GM23338 (cell line): ENCODE data around the gene CALY. TPM values are rescaled to one million over a fixed set of nuclear protein-coding genes. Genes with fewer than 3 reads are reported as not detected.
A peak's percentile ranks its signal among the peaks of the same experiment; 100 is the strongest.

ENCODE experiments used
- ATAC-seq: fragments of 200-7000 bp; cut with Tn5 transposase; 3 replicates; pipeline ENCODE4 v1.9.1; 2020
- DNase-seq: peaks from one replicate; pipeline ENCODE4 v3.0.0-alpha.2; 2015; ENCODE audit warnings: low spot score
- H2AFZ ChIP-seq: fragments of 200-600 bp; sonication (generic); 2 replicates; pipeline ENCODE4 v1.8.0; 2016; ENCODE audit warnings: antibody characterized with exemption, mild to moderate bottlenecking, moderate library complexity
- H3F3A ChIP-seq: fragments of 200-600 bp; sonication (generic); replicated peaks from 2 replicates; pipeline ENCODE4 v1.8.0; 2017; ENCODE audit warnings: antibody characterized with exemption, mixed run types, low read depth
- H3K27ac ChIP-seq: fragments of 200-600 bp; sonication (generic); 2 replicates; pipeline ENCODE4 v1.6.1; 2016; ENCODE audit warnings: low read depth
- H3K27me3 ChIP-seq: fragments of 200-600 bp; sonication (generic); 2 replicates; pipeline ENCODE4 v1.8.0; 2016; ENCODE audit warnings: mild to moderate bottlenecking, mixed run types, moderate library complexity; ENCODE audit not compliant: insufficient read depth
- H3K36me3 ChIP-seq: fragments of 200-600 bp; sonication (generic); 2 replicates; pipeline ENCODE4 v1.8.0; 2016; ENCODE audit warnings: mild to moderate bottlenecking; ENCODE audit not compliant: insufficient read depth
- H3K4me1 ChIP-seq: fragments of 200-600 bp; sonication (generic); 2 replicates; pipeline ENCODE4 v1.8.0; 2016; ENCODE audit warnings: mild to moderate bottlenecking, moderate library complexity; ENCODE audit not compliant: insufficient read depth
- H3K4me2 ChIP-seq: fragments of 200-600 bp; sonication (generic); 2 replicates; pipeline ENCODE4 v1.7.1; 2017; ENCODE audit warnings: mixed run types
- H3K4me3 ChIP-seq: fragments of 200-600 bp; sonication (generic); 2 replicates; pipeline ENCODE4 v1.6.1; 2016; ENCODE audit warnings: mixed run types
- H3K79me2 ChIP-seq: fragments of 200-600 bp; sonication (generic); replicated peaks from 2 replicates; pipeline ENCODE4 v1.8.0; 2017; ENCODE audit warnings: mild to moderate bottlenecking; ENCODE audit not compliant: insufficient read depth
- H3K9me2 ChIP-seq: fragments of 200-600 bp; sonication (generic); 2 replicates; pipeline ENCODE4 v1.8.0; 2017; ENCODE audit not compliant: insufficient read depth
- H4K20me1 ChIP-seq: fragments of 200-600 bp; sonication (generic); replicated peaks from 2 replicates; pipeline ENCODE4 v1.8.0; 2017; ENCODE audit warnings: mild to moderate bottlenecking; ENCODE audit not compliant: insufficient read depth
- H3K27ac Mint-ChIP-seq: 2 replicates; pipeline ENCODE4 v1.8.0; 2020; ENCODE audit warnings: inconsistent platforms, mild to moderate bottlenecking, moderate library complexity, mixed read lengths
- H3K27me3 Mint-ChIP-seq: 3 replicates; pipeline ENCODE4 v1.8.0; 2022; ENCODE audit warnings: low read depth, mild to moderate bottlenecking, moderate library complexity, mixed read lengths, inconsistent platforms; ENCODE audit not compliant: insufficient read depth, poor library complexity
- H3K36me3 Mint-ChIP-seq: 3 replicates; pipeline ENCODE4 v1.8.0; 2021; ENCODE audit warnings: low read depth, mild to moderate bottlenecking, inconsistent platforms, moderate library complexity, mixed read lengths
- H3K4me1 Mint-ChIP-seq: 3 replicates; pipeline ENCODE4 v1.8.0; 2020; ENCODE audit warnings: mild to moderate bottlenecking, inconsistent platforms, mixed read lengths
- H3K4me3 Mint-ChIP-seq: 3 replicates; pipeline ENCODE4 v1.8.0; 2021; ENCODE audit warnings: moderate library complexity, mild to moderate bottlenecking, inconsistent platforms, mixed read lengths
- H3K9me3 Mint-ChIP-seq: 3 replicates; pipeline ENCODE4 v1.8.0; 2020; ENCODE audit warnings: moderate library complexity, mild to moderate bottlenecking, inconsistent platforms, mixed read lengths
- CREB1 ChIP-seq: fragments of 250-450 bp; sonication (Bioruptor Pico); IDR thresholded peaks from 2 replicates; pipeline ENCODE4 v1.5.0; 2020; ENCODE audit warnings: low read depth, mild to moderate bottlenecking, moderate library complexity
- EZH2 ChIP-seq: fragments of 200-600 bp; sonication (generic); IDR thresholded peaks from one replicate; pipeline ENCODE4 v1.8.0; 2017; ENCODE audit warnings: antibody characterized with exemption, mild to moderate bottlenecking, low read depth; ENCODE audit not compliant: unreplicated experiment
- JUNB ChIP-seq: IDR thresholded peaks from one replicate; pipeline ENCODE4 v1.6.1; 2016; ENCODE audit warnings: antibody characterized with exemption; ENCODE audit not compliant: unreplicated experiment
- POLR2AphosphoS5 ChIP-seq: IDR thresholded peaks from 2 replicates; pipeline ENCODE4 v1.6.1; 2016; ENCODE audit warnings: antibody characterized with exemption, low read depth
- REST ChIP-seq: IDR thresholded peaks from one replicate; pipeline ENCODE4 v1.6.1; 2018; ENCODE audit warnings: antibody characterized with exemption; ENCODE audit not compliant: unreplicated experiment
- STAT1 ChIP-seq: IDR thresholded peaks from one replicate; pipeline ENCODE4 v1.6.1; 2016; ENCODE audit warnings: antibody characterized with exemption; ENCODE audit not compliant: unreplicated experiment
- ZNF114 ChIP-seq: fragments of 250-450 bp; sonication (Bioruptor Pico); IDR thresholded peaks from 2 replicates; pipeline ENCODE4 v1.5.0; 2020; ENCODE audit warnings: mild to moderate bottlenecking, moderate library complexity
- polyA plus RNA-seq: library from polyadenylated mRNA; unstranded; fragments of >200 nt; fragmentation: Nextera tagmentation; extraction: Ambion mirVana; gene quantifications from 2 replicates; pipeline ENCODE4 v1.2.1, GENCODE V29; 2016
- total RNA-seq: library from RNA; depleted of rRNA; stranded (reverse); fragments of >200 nt; shearing (Covaris generic); gene quantifications from 2 replicates; pipeline ENCODE4 v1.2.3, GENCODE V29; 2014
- TF ChIP-seq, protein P1 (sequence below): fragments of 250-450 bp; sonication (Bioruptor Pico); IDR thresholded peaks from 2 replicates; pipeline ENCODE4 v1.5.0; 2020; ENCODE audit warnings: mild to moderate bottlenecking, moderate library complexity

Gene CALY
- total and polyA plus RNA-seq, 2 experiments from 2014 or later = 1.0 to 8.0 TPM

DNA sequence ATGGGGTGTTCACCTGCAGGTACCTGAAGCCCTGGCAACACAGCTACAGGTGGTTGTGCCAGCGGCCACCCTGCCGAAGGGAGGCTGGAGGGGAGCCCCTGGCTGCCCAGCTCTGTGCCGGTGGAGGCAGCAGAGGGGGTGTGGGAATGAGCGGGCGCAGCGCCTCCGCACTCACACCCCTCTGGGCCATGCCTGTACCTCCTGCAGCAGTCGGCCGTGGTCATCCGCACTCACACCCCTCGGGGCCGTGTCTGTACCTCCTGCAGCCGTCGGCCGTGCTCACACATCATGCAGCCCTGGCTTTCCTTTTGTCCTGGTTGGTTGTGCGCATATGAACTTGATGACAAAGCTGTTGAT, 26.3 kb downstream of the CALY start (continued):
- TF ChIP-seq, protein P1, sequence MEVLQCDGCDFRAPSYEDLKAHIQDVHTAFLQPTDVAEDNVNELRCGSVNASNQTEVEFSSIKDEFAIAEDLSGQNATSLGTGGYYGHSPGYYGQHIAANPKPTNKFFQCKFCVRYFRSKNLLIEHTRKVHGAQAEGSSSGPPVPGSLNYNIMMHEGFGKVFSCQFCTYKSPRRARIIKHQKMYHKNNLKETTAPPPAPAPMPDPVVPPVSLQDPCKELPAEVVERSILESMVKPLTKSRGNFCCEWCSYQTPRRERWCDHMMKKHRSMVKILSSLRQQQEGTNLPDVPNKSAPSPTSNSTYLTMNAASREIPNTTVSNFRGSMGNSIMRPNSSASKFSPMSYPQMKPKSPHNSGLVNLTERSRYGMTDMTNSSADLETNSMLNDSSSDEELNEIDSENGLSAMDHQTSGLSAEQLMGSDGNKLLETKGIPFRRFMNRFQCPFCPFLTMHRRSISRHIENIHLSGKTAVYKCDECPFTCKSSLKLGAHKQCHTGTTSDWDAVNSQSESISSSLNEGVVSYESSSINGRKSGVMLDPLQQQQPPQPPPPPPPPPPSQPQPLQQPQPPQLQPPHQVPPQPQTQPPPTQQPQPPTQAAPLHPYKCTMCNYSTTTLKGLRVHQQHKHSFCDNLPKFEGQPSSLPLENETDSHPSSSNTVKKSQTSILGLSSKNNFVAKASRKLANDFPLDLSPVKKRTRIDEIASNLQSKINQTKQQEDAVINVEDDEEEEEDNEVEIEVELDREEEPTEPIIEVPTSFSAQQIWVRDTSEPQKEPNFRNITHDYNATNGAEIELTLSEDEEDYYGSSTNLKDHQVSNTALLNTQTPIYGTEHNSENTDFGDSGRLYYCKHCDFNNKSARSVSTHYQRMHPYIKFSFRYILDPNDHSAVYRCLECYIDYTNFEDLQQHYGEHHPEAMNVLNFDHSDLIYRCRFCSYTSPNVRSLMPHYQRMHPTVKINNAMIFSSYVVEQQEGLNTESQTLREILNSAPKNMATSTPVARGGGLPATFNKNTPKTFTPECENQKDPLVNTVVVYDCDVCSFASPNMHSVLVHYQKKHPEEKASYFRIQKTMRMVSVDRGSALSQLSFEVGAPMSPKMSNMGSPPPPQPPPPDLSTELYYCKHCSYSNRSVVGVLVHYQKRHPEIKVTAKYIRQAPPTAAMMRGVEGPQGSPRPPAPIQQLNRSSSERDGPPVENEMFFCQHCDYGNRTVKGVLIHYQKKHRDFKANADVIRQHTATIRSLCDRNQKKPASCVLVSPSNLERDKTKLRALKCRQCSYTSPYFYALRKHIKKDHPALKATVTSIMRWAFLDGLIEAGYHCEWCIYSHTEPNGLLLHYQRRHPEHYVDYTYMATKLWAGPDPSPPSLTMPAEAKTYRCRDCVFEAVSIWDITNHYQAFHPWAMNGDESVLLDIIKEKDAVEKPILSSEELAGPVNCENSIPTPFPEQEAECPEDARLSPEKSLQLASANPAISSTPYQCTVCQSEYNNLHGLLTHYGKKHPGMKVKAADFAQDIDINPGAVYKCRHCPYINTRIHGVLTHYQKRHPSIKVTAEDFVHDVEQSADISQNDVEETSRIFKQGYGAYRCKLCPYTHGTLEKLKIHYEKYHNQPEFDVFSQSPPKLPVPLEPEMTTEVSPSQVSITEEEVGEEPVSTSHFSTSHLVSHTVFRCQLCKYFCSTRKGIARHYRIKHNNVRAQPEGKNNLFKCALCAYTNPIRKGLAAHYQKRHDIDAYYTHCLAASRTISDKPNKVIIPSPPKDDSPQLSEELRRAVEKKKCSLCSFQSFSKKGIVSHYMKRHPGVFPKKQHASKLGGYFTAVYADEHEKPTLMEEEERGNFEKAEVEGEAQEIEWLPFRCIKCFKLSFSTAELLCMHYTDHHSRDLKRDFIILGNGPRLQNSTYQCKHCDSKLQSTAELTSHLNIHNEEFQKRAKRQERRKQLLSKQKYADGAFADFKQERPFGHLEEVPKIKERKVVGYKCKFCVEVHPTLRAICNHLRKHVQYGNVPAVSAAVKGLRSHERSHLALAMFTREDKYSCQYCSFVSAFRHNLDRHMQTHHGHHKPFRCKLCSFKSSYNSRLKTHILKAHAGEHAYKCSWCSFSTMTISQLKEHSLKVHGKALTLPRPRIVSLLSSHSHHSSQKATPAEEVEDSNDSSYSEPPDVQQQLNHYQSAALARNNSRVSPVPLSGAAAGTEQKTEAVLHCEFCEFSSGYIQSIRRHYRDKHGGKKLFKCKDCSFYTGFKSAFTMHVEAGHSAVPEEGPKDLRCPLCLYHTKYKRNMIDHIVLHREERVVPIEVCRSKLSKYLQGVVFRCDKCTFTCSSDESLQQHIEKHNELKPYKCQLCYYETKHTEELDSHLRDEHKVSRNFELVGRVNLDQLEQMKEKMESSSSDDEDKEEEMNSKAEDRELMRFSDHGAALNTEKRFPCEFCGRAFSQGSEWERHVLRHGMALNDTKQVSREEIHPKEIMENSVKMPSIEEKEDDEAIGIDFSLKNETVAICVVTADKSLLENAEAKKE (CRISPR knock-in tag) = no peak
- TF ChIP-seq POLR2AphosphoS5 (no peak), REST (no peak)

DNA sequence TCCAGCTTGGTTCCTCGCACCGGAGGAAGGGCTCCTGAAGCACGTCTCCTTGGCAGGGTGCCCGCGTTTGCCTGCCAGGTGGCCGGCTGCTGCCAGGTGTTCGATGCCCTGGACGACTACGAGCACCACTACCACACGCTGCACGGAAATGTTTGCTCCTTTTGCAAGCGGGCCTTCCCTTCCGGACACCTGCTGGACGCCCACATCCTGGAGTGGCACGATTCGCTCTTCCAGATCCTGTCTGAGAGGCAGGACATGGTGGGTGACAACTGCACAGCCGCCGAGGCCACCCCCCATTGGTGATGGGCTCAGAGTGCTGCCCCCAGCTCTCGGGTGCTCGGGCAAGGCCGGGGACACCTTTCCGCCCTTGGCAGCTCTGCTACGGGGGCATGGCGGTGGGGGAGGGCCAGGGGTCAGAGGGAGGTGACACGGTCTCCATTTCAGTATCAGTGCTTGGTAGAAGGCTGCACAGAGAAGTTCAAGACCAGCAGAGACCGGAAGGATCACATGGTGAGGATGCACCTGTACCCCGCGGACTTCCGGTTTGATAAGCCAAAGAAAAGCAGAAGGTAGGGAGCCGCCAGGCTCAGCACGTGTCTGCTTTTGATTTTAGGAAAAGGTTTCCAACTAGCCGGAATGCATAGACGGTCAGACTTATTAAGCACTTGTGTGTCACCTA, 26.8 kb downstream of the CALY start:
- peak overlapping the region; percentile 19; the same call in 1 of the 2 replicates for H3K27ac ChIP-seq
- peaks cover 32% of the 10 kb centered on the region for H3K79me2 ChIP-seq
- no peak overlapping the region for H3K27ac Mint-ChIP-seq
- H3K27me3 Mint-ChIP-seq = peaks cover 8% of the 10 kb centered on the region
- peaks cover 10% of the 10 kb centered on the region; the same call in 1 of the 2 replicates for H3K4me1 ChIP-seq
- no peak overlapping the region for H2AFZ ChIP-seq
- ATAC-seq (no peak), DNase-seq (no peak)
- peaks cover 18% of the 10 kb centered on the region for H3F3A ChIP-seq
- peaks cover 22% of the 10 kb centered on the region for H3K36me3 Mint-ChIP-seq
- no peaks in the 10 kb centered on the region for H3K27me3 ChIP-seq
- H3K36me3 ChIP-seq = peaks cover 5% of the 10 kb centered on the region; the same call in 1 of the 2 replicates
- H3K4me2 ChIP-seq = peak overlapping the region; percentile 100
- H3K9me3 Mint-ChIP-seq = peaks cover 2% of the 10 kb centered on the region; the same call in 2 of the 3 replicates
- H3K9me2 ChIP-seq = no peaks in the 10 kb centered on the region
- peak overlapping the region; percentile 72 for H3K4me3 Mint-ChIP-seq
- H3K4me1 Mint-ChIP-seq = peaks cover 4% of the 10 kb centered on the region
- peaks cover 14% of the 10 kb centered on the region for H4K20me1 ChIP-seq
- peak overlapping the region; percentile 98; the same call in 1 of the 2 replicates for H3K4me3 ChIP-seq
- no peak for TF ChIP-seq REST
- TF ChIP-seq JUNB = no peak
- TF ChIP-seq CREB1 = no peak
- TF ChIP-seq EZH2 = no peak
- TF ChIP-seq STAT1 = no peak
- no peak for TF ChIP-seq ZNF114 (CRISPR knock-in tag)
